GM10266 (cell line): ENCODE measurements around the gene SMG1.

Source experiments
- DNase-seq: peaks from one replicate; pipeline ENCODE4 v3.0.0; 2012; ENCODE audit errors: extremely low spot score
- TF ChIP-seq, protein P1 (sequence below): IDR thresholded peaks from 2 replicates; pipeline ENCODE4 v1.5.1; 2012; ENCODE audit warnings: mild to moderate bottlenecking, low read depth; ENCODE audit not compliant: control insufficient read depth, insufficient read depth; ENCODE audit errors: missing control alignments

Gene SMG1

DNA sequence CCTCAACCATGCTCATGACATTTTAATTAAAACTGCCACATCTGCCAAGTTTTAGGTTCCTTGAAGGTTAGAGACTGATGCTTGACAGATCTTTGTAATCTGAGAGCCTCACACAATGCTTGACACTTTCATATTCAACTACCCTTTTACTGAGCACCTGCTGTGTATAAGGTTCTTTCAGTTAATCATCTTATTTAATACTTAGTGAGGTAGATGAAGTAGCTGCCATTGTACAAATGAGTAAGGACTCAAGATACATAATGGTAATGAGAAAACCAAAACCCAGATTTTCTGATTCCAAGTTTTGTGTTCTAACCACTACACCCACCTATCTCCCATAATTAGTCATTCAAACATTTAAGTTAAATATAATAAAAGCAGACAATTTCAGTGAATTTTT, 89.5 kb downstream of the SMG1 start:
- DNase-seq: no peak
- TF ChIP-seq, protein P1, sequence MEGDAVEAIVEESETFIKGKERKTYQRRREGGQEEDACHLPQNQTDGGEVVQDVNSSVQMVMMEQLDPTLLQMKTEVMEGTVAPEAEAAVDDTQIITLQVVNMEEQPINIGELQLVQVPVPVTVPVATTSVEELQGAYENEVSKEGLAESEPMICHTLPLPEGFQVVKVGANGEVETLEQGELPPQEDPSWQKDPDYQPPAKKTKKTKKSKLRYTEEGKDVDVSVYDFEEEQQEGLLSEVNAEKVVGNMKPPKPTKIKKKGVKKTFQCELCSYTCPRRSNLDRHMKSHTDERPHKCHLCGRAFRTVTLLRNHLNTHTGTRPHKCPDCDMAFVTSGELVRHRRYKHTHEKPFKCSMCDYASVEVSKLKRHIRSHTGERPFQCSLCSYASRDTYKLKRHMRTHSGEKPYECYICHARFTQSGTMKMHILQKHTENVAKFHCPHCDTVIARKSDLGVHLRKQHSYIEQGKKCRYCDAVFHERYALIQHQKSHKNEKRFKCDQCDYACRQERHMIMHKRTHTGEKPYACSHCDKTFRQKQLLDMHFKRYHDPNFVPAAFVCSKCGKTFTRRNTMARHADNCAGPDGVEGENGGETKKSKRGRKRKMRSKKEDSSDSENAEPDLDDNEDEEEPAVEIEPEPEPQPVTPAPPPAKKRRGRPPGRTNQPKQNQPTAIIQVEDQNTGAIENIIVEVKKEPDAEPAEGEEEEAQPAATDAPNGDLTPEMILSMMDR: no peak

DNA sequence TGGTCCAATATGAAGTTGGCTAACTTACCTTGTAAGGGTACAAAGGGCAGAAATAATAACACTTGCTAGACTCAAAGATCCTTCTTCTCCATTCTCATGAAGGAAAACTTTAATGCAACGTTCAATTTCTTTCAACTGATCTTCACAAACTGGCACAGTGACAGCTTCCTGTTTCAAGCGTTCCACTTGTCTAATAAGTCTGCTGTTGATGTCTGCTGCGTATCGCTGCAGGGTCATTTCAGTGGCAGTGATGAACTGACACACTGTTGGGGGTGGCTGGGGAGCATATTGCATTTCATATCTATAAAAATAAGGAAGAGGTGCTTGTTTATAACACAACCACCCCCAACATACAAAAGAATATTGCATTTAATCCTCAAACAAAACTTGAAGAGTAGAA, 91.3 kb downstream of the SMG1 start:
- TF ChIP-seq, protein P1: no peak
- DNase-seq: no peak

DNA sequence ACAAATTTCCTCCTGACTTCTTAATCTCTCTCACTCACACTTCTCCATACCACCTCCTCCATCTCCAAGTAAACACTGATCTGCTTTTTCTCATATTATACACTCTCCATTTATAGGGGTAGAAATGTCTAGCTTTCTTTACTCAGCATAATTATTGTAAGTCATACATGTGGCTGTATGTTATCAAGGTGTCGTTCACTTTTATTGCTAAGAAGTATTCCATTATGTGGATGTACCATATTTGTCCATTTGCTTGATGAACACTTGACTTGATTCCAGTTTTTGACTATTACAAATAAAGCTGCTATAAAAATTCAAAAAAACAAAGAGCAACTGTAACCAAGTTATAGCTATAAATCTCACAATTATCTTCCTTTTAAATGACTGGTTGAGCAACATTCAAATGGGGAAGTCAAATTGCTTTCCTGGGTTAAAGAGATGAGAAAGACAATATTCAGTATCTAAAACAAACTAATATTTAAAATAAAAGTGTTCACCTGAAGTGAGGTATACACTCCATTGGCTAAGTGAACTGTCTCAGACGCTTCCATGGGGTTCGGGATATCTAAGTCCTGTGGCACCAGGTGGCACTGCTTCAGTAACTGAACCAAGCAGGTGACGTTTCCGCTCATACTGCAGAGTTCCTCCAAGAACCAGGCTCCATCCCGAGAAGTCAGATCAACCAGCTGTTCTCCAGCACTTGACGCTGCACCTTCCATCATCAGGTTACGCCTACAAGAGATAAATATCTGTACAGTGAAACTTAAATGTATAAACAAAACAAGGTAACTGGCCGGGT, 92.3 kb downstream of the SMG1 start:
- TF ChIP-seq, protein P1: no peak
- no peak for DNase-seq

DNA sequence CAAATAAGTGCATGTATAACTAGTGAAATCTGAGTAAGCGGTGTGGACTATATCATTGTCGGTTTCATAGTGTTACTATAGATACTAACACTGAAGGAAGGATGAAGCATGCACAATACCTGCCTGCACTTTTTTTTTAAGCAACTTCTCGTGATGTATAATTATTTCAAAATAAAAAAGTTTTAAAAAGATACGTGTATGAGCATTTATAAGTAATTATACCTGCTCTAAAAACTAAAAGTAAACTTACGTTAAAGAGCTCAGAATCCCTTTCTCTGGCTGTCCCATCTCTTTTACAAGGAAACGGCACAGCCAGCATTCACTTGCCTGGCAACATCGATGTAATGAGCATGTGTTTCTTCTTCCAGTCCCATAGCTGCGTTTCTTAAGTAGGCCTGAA, 93.6 kb downstream of the SMG1 start:
- TF ChIP-seq, protein P1: no peak

DNA sequence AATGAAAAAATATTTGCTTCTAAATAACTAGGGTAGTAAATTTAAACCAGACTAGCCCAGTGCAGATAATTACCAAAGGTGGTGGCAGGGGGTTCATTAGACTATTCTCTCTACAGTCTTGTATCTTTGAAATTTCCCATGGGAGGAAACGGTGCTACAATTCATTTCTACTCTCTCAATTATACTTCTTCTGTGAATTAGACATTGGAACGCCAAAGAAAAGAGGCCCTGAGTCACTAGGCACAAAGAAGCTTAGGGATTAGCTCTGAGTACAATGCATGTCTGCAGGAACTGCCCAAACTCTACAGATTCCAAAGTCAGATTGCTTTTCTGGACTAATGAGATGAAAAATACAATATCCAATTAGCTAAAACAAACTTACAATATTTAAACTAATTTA, 94.2 kb downstream of the SMG1 start:
- no peak for DNase-seq
- TF ChIP-seq, protein P1: no peak

More for the DNA sequence above, 93.6 kb downstream of the SMG1 start:
- DNase-seq: no peak

DNA sequence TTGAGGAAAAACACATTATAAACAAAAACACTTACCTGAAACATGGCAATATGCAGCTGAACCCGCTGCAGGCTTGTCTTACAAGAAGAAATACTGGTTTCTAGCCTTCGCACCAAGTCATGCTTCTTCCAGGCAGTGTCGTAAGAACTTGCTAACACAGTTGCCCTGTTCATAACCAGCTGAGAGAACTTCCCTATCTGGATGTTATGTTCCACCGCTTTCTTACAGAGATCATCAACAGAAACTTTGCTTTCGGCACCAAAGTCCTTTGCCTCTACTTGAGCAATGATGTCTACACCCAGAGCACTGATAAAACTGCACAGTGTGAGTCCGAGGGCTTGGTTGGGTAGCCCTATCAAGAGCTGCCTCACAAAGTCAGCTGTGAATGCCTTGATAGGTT, 97.0 kb downstream of the SMG1 start:
- no peak for DNase-seq
- TF ChIP-seq, protein P1: no peak

DNA sequence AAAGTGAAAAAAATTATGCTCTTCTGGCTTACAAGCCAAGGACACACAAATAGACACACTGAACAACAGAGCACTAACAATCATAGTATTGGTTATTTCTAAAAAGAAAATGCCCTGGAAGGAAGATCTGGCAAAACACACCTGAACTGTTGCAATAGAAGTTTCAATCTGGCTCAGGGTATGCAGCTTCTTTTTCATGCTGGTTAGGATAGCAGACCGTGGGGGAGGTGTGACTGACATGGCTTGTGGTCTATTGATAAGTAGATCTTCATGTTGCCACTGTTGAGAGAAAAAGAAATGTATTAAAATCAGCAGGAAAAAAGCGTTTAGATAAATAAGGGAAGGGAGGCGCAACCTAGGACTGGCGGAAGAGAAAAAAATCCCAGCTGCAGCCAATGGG, 98.3 kb downstream of the SMG1 start:
- TF ChIP-seq, protein P1: no peak
- no peak for DNase-seq
